GM12801 (cell line): Measurements from ENCODE around the gene TTLL5.

Experiments used
- TF ChIP-seq, protein P1 (sequence below): IDR thresholded peaks from one replicate; pipeline ENCODE4 v1.5.1; 2011; ENCODE audit warnings: control low read depth; ENCODE audit not compliant: insufficient read length; ENCODE audit errors: extremely low read depth

TTLL5 gene

DNA sequence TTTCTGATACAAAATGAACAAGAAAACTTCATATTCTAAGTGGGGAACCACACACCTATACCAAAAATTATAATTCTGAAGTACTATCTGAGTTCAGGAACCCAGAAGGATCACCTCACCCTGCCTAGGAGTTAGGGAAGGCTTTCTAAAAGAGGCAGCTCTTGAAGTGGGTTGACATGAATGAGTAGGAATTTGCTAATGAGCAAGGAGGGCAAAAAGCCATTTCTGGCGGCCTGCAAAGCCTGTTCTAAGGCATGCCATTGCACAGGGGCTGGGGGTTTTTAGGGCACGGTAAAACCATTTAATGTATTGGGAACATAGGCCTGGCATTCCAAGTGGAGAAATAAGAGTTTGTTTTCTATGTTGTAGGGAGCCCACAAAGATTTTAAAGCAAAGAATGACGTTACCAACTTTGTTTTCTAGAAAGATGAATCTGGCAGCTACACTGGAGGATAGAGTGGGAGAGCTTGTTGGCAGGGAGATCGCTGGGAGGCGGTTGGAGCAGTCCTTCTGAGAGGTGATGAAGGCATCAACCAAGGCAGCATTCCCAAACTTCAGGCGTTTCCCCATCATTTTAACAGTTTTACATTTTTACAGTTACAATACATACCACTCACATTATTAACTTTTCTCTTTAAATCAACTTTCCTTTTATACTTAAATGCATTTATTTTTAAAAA is 338.6 kb downstream of the TTLL5 start:
- TF ChIP-seq, protein P1, sequence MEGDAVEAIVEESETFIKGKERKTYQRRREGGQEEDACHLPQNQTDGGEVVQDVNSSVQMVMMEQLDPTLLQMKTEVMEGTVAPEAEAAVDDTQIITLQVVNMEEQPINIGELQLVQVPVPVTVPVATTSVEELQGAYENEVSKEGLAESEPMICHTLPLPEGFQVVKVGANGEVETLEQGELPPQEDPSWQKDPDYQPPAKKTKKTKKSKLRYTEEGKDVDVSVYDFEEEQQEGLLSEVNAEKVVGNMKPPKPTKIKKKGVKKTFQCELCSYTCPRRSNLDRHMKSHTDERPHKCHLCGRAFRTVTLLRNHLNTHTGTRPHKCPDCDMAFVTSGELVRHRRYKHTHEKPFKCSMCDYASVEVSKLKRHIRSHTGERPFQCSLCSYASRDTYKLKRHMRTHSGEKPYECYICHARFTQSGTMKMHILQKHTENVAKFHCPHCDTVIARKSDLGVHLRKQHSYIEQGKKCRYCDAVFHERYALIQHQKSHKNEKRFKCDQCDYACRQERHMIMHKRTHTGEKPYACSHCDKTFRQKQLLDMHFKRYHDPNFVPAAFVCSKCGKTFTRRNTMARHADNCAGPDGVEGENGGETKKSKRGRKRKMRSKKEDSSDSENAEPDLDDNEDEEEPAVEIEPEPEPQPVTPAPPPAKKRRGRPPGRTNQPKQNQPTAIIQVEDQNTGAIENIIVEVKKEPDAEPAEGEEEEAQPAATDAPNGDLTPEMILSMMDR = no peak

DNA sequence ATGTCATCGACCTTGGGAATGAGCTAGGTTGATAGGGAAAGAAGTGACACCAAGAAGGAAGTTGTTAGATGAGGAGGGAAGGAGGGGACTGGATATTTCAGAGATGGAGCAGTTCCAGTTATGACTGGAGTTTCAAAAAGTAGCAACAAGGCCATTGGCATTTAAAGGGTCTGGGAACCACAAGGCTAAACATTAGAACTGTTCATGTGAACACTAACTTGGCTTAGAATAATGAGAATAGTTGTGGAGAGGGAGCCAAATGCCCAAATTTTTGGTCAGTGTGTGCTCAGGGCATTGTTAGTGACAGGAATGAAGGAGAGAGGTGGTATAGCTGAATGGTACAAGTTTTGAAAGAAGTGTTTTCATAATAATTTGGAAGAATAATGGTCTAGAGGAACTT is 341.3 kb downstream of the TTLL5 start:
- TF ChIP-seq, protein P1 = no peak
